Stimulated activated memory B cell treated with anti-CD40 and anti-IgM and Interleukin-4, amounts not matched to agents 10 μg/mL and 1 μg/mL and 100 μg/mL, for 72 hours (primary cell): ENCODE data around the gene C11orf91.
"Not testable (repeated sequence)": the region's sequence is repeated elsewhere in the genome, so short reads cannot be mapped to it uniquely, and the experiment has no call there.

Experiments used
- ATAC-seq: fragments of 150-1000 bp; cut with Tn5 transposase; 2 replicates; pipeline ENCODE4 v1.10.0; 2021
- H3K27ac Mint-ChIP-seq: one replicate; pipeline ENCODE4 v1.8.0; 2022; ENCODE audit warnings: mild to moderate bottlenecking, mixed read lengths
- H3K27me3 Mint-ChIP-seq: one replicate; pipeline ENCODE4 v1.8.0; 2022; ENCODE audit warnings: mixed read lengths
- H3K36me3 Mint-ChIP-seq: one replicate; pipeline ENCODE4 v1.8.0; 2022; ENCODE audit warnings: mixed read lengths
- H3K4me1 Mint-ChIP-seq: one replicate; pipeline ENCODE4 v1.8.0; 2022; ENCODE audit warnings: mixed read lengths
- H3K4me3 Mint-ChIP-seq: one replicate; pipeline ENCODE4 v1.8.0; 2022; ENCODE audit warnings: mild to moderate bottlenecking, moderate library complexity, mixed read lengths
- H3K9me3 Mint-ChIP-seq: one replicate; pipeline ENCODE4 v1.8.0; 2022; ENCODE audit warnings: mixed read lengths

Gene C11orf91

DNA sequence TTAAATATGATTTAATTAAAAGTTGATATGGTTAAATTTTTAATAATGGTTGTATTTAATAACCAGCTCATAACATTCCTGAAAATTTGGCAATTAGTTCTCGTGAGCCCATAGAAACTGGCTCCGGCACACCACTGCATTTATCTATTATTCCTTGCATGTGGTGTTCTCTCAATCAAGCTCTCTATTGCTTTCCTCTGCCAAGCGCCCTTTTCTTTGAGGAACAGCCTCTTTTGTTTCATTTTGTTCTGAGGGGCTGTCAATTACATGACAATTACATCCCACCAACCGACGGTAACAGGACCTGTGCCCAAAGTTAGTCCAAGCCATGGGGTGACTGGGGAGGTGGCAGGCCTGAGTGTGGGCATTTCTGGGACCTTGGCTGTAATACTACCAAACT lies 8.1 kb downstream of the C11orf91 start:
- H3K4me1 Mint-ChIP-seq, result peaks cover 11% of the 10 kb centered on the region
- no peaks in the 10 kb centered on the region for H3K9me3 Mint-ChIP-seq
- no peak for ATAC-seq
- no peaks in the 10 kb centered on the region for H3K36me3 Mint-ChIP-seq
- H3K27me3 Mint-ChIP-seq, result peaks cover 12% of the 10 kb centered on the region
- H3K27ac Mint-ChIP-seq, result no peak overlapping the region
- H3K4me3 Mint-ChIP-seq, result no peak overlapping the region

DNA sequence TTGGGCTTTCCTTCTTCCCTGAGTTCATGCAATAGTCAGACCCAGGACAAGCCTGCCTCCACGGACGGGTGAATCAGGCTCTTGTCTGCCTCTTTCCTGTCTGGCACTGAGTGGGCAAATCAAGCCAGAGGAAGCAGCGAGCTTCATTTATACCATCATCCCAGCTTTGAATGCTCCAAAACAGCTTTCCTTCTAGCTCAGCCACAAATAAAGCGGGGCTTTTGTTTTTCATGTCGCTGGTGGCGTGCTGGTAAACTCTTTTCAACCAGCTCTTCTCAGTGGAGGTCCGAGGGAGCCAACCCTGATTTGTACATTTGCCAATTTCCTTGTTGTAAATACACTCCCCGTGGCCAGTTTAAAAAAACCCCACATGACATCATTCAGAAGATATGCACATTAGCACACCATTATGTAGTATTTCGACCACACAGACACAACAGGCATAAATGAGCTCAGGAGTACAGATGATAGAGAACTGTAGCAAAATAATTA lies 8.6 kb downstream of the C11orf91 start:
- H3K36me3 Mint-ChIP-seq, result no peaks in the 10 kb centered on the region
- no peak for ATAC-seq
- H3K4me1 Mint-ChIP-seq, result peaks cover 10% of the 10 kb centered on the region
- no peak overlapping the region for H3K4me3 Mint-ChIP-seq
- H3K27me3 Mint-ChIP-seq, result peaks cover 12% of the 10 kb centered on the region
- H3K27ac Mint-ChIP-seq, result no peak overlapping the region
- H3K9me3 Mint-ChIP-seq, result no peaks in the 10 kb centered on the region

DNA sequence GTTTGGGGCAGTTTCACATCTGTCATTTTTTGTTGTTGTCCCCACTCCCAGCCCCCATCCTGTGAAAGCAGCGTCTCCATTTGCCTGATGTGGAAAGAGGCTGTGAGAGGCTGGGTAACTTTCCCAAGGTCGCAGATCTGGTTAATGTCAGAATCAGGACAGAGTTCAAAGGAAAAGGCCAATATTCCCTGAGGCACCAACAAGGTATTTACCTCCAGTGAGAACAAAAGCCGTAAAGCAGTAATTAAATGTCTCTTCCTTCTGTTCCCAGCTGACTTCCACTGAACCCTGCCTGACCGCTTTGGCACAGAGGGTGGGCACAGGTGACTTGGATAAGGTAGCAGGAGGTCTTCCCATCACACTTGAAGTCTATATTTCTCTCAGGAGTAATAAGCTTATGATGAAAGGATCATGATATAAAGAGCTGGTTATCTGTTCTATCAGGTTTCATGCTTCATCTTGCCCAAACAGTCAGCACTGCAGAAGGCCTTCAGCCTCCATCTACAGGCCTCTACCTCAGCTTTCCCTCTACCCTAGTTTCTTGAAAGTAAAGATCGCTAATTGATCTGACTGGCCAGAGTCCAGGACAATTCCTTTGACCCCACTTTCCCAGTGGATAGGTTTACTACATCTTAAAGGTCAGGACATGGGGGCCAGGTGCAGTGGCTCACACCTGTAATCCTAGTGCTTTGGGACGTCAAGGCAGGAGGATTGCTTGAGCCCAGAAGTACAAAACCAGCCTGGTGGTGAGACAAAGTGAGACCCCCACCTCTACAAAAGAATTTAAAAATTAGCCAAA lies 9.4 kb downstream of the C11orf91 start:
- H3K27me3 Mint-ChIP-seq, result peaks cover 12% of the 10 kb centered on the region
- H3K9me3 Mint-ChIP-seq, result no peaks in the 10 kb centered on the region
- H3K4me1 Mint-ChIP-seq, result peaks cover 2% of the 10 kb centered on the region
- no peak overlapping the region for H3K27ac Mint-ChIP-seq
- no peak for ATAC-seq
- H3K4me3 Mint-ChIP-seq, result no peak overlapping the region
- H3K36me3 Mint-ChIP-seq, result no peaks in the 10 kb centered on the region

DNA sequence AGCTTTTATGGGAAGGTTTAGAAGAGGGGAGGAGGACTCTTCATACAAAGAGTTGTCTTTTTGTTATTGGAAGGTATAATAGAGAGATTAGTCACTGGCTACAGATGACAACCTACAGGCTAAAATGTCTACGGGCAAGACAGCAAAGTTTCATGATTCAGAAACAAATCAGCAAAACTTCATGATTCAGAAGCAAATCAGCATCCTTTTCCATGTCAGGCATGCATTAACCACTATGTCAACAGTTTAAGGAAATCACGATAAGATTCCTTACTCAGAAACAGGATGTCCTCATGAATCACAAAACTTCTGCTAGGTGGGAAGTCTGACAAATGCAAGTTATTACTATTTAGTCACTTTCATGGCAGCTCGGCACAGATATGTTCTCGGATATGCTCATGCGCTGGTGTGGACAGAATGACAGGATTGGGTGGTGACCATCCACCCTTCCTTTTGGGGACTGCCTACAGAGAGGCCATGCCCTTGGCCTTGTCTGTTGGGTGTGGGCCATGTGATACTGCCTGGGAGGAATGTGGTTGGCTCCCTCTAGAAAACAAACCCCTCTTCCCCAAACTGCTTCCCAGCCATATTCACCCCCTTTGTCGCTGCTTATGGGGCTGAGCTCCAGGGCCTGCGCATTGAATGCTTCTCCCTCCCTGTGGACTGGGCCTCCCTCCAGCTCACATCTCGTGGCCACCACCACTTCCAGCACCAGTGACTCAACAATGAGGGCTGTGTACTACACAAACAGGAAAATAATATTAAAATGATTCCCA lies 10.1 kb downstream of the C11orf91 start:
- H3K27ac Mint-ChIP-seq, result no peak overlapping the region
- no peak overlapping the region for H3K4me3 Mint-ChIP-seq
- H3K36me3 Mint-ChIP-seq, result no peaks in the 10 kb centered on the region
- ATAC-seq, result no peak
- peaks cover 12% of the 10 kb centered on the region for H3K27me3 Mint-ChIP-seq
- no peaks in the 10 kb centered on the region for H3K4me1 Mint-ChIP-seq
- H3K9me3 Mint-ChIP-seq, result no peaks in the 10 kb centered on the region

DNA sequence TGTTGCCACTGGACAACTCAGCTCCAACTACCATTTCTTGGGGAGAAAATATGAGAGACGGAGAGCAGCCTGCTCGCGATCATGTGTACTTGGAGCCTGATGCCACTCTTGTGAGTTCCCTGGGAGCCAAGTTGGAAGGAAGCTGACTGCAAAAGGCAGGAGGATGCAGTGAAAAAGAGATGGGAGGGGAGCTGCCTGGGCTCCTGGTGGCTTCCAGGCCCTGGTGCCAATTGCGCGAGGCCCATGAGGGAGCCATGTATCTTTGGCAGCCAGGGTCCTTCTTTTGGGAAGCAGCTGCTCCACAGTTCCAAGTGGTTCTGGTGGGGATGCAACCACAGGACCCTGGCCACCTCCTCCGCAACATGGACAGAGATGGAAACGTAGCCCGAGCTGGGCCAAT lies 11.1 kb downstream of the C11orf91 start:
- no peaks in the 10 kb centered on the region for H3K4me1 Mint-ChIP-seq
- H3K27me3 Mint-ChIP-seq, result peaks cover 13% of the 10 kb centered on the region
- no peak overlapping the region for H3K4me3 Mint-ChIP-seq
- no peaks in the 10 kb centered on the region for H3K36me3 Mint-ChIP-seq
- no peak overlapping the region for H3K27ac Mint-ChIP-seq
- H3K9me3 Mint-ChIP-seq, result no peaks in the 10 kb centered on the region
- ATAC-seq, result no peak

DNA sequence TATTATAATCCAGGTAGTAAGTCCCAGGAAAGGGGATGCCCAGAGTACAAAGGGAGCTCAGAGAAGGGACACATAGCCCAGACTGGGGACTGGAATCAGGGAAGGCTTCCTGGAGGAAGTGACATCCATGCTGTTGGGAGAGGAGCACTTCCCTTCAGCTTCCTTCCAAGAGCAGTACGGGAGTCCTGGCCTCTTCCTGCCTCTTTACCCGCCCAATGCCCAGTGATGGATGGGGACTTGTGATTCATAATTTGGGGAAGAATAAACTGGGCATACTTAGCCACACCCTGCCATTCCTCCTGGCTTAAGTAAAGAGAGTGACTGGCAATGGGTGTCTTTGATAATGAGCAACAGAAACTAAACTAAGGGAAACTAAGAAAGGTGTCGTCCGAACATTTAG lies 11.5 kb downstream of the C11orf91 start:
- Mint-ChIP-seq H3K36me3 (no peaks in the 10 kb centered on the region), H3K4me1 (no peaks in the 10 kb centered on the region), H3K4me3 (no peak overlapping the region), H3K27me3 (peaks cover 17% of the 10 kb centered on the region), H3K27ac (no peak overlapping the region), H3K9me3 (no peaks in the 10 kb centered on the region)
- ATAC-seq, result no peak

DNA sequence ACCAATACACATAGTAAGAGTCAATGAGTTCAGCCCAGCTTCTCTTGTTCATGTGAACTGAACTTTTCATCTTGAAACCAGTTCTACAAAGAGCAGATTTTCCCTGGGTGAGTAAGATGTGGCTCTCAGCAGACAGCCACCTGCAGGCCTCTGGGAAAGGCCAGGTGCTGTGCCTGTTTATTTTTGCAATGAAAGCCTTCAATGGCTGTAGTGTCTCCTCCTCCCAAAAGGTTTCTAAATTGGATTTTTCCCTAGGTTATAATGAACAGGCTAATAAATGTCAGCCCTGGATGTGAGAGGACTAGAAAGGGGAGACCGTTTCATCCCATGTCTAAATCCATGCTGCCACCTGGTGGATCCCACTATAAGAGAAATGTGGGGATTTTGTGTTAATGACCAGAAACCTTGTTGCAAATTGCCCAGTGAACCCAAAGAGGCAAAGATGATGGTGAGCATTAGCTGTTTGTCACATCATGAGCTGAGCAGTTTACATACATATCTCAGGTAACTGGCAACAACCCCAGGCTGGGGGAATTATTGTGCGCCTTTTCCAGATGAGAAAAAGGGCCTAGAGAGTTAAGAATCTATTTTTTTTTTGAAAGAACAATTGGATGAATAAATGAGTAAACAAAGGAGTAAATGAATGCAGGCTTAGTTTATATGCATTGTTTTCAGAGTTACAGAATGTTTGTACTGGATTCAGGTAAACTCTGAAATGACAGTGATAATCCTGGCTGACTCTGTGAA lies 12.7 kb downstream of the C11orf91 start:
- Mint-ChIP-seq H3K36me3 (no peaks in the 10 kb centered on the region), H3K9me3 (no peaks in the 10 kb centered on the region), H3K27ac (no peak overlapping the region), H3K4me3 (no peak overlapping the region), H3K27me3 (peaks cover 19% of the 10 kb centered on the region), H3K4me1 (no peaks in the 10 kb centered on the region)
- ATAC-seq, result peak; percentile 69

DNA sequence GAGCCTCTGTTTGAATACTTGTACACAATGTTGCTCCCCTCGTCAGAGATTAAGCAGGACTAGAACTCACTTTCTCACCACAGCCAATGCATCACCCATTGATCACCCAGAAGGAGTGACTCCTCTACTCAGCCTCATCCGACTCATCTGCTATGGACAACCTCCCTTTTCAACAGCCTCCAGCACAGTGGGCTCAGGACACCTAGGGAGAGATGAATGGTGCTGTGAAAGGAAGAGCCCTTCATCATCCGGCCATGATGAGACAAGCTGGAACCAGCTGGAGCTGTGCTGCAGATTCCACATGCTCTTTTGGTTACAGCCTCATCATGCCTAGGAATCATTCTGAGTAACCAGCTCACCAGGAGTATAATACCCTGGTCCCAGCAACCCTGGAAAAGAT lies 15.5 kb downstream of the C11orf91 start:
- H3K27me3 Mint-ChIP-seq, result peaks cover 45% of the 10 kb centered on the region
- no peak overlapping the region for H3K4me3 Mint-ChIP-seq
- H3K9me3 Mint-ChIP-seq, result no peaks in the 10 kb centered on the region
- no peaks in the 10 kb centered on the region for H3K36me3 Mint-ChIP-seq
- ATAC-seq, result no peak
- no peak overlapping the region for H3K27ac Mint-ChIP-seq
- no peaks in the 10 kb centered on the region for H3K4me1 Mint-ChIP-seq

DNA sequence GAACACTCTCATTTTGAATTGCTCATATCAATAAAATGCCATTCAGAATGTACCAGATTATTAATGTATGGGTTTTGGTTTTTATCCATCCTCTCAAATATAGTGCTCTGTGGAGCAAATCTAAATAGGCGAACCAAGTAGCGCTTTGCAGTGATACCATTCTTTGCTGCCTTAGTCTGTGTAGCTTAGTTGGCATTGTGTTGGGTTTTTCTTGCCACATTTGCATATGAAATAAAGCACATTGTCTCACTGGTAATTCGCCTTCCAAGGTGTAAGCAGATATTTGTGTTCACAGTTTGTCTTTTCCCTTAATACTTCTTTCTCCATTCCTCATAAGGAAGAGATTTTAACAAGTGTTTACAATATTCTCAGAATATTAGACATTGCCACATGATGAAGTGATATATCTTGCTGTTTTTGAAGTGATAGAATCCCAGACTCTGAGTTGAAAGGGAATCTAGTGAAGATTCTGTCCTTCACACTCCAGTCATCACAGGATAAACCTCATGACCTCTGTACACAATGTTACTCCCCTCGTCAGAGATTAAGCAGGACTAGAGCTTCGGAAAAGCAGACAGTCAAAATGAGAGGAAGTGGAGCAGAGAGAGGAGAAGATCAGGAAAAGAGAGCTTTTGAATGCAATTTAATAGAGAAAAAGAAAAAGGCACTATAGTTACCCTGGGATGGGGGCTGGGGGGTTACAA lies 16.5 kb downstream of the C11orf91 start:
- peaks cover 55% of the 10 kb centered on the region for H3K27me3 Mint-ChIP-seq
- no peaks in the 10 kb centered on the region for H3K4me1 Mint-ChIP-seq
- no peaks in the 10 kb centered on the region for H3K36me3 Mint-ChIP-seq
- no peaks in the 10 kb centered on the region for H3K9me3 Mint-ChIP-seq
- ATAC-seq, result no peak
- no peak overlapping the region for H3K4me3 Mint-ChIP-seq
- H3K27ac Mint-ChIP-seq, result no peak overlapping the region

DNA sequence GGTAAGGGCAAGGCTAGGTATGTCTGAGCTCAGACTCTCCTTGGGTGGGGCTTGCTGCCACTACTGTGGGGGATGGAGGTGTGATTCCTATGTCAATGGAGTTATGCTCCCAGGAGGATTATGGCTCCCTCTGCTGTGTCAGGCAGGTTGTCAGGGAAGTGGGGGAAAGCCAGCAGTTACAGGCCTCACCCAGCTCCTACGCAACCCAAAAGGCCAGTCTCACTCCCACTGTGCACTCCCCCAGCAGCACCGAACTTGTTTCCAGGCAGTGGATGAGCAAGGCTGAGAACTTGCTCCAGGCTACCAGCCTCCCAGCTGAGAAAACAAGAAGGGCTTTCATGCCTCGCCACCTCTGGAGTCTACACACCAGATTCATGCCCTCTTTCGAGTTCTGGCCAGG lies 18.2 kb downstream of the C11orf91 start:
- Mint-ChIP-seq H3K9me3 (peaks cover 9% of the 10 kb centered on the region), H3K27me3 (peaks cover 56% of the 10 kb centered on the region), H3K4me1 (no peaks in the 10 kb centered on the region), H3K36me3 (no peaks in the 10 kb centered on the region), H3K27ac (no peak overlapping the region), H3K4me3 (no peak overlapping the region)
- ATAC-seq, result no peak

DNA sequence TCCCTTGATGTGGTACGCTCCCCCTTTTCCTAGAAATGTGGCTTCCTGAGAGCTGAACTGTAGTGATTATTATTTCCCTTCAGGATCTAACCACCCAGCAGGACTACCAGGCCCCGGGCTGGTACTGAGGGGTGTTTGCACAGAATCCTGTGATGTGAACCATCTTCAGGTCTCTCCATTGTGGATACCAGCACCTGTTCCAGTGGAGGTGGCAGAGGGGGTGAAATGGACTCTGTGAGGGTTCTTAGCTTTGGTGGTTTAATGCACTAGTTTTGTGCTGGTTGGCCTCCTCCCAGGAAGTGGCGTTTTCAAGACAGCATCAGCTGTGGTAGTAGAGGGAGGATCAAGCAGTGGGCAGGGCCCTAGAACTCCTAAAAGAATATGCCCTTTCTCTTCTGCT lies 18.6 kb downstream of the C11orf91 start:
- no peak overlapping the region for H3K27ac Mint-ChIP-seq
- no peaks in the 10 kb centered on the region for H3K4me1 Mint-ChIP-seq
- ATAC-seq, result no peak
- no peaks in the 10 kb centered on the region for H3K36me3 Mint-ChIP-seq
- peaks cover 12% of the 10 kb centered on the region for H3K9me3 Mint-ChIP-seq
- H3K27me3 Mint-ChIP-seq, result peaks cover 56% of the 10 kb centered on the region
- H3K4me3 Mint-ChIP-seq, result no peak overlapping the region

DNA sequence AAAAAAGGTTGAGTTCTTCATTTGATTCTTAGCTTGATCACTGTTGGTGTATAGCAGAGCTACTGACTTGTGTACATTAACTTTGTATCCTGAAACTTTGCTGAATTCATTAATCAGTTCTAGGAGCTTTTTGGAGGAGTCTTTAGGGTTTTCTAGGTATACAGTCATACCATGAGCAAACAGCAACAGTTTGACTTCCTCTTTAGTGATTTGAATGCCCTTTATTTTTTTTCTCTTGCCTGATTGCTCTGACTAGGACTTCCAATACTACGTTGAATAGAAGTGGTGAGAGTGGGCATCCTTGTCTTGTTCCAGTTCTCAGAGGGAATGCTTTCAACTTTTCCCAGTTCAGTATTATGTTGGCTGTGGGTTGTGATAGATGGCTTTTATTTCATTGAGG lies 22.0 kb downstream of the C11orf91 start:
- H3K9me3 Mint-ChIP-seq, result peaks cover 12% of the 10 kb centered on the region
- not testable (repeated sequence) for H3K36me3 Mint-ChIP-seq

DNA sequence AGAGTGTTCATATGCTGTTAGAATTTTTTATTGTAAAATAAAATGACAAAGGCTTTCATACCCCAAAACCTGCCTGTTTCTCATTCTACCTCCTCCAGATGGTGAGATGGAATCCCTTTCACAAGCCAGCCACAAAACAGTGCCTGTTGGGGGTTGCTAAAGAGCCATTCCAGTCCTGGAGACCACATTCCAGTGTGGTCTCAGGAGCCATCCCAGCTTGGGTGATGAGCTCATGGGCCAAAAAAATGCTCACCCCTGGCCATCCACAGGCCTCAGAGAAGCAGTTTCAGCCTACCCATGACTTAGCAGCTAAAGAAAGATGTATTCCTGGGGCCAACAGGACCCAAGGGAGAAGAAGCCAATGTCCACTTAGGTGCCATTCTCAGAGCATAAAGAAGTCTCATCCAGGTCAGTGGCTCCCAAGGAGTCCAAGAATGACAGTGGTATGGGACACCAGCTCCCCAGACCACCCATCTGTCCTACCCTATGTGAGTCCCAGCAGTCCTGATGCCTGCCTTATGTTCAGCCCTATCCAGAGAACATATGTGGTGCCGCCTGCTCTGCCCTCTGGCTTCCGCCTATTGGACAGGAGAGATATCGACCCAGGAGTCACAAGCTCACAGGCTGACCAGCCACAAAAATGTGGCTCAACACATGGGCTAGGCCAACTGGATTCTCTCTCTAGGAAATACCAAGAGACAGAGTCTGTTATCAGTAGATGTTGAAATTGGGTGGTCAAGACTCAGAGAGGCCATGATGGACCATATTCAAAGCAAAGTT lies 26.4 kb downstream of the C11orf91 start:
- no peak overlapping the region for H3K4me3 Mint-ChIP-seq
- H3K9me3 Mint-ChIP-seq, result peaks cover 12% of the 10 kb centered on the region
- peaks cover 7% of the 10 kb centered on the region for H3K4me1 Mint-ChIP-seq
- H3K27me3 Mint-ChIP-seq, result peaks cover 26% of the 10 kb centered on the region
- H3K27ac Mint-ChIP-seq, result no peak overlapping the region
- no peaks in the 10 kb centered on the region for H3K36me3 Mint-ChIP-seq
- no peak for ATAC-seq

More for the DNA sequence above, 22.0 kb downstream of the C11orf91 start:
- H3K27ac Mint-ChIP-seq, H3K4me1 Mint-ChIP-seq, H3K4me3 Mint-ChIP-seq, ATAC-seq: not testable (repeated sequence)
- peaks cover 52% of the 10 kb centered on the region for H3K27me3 Mint-ChIP-seq

DNA sequence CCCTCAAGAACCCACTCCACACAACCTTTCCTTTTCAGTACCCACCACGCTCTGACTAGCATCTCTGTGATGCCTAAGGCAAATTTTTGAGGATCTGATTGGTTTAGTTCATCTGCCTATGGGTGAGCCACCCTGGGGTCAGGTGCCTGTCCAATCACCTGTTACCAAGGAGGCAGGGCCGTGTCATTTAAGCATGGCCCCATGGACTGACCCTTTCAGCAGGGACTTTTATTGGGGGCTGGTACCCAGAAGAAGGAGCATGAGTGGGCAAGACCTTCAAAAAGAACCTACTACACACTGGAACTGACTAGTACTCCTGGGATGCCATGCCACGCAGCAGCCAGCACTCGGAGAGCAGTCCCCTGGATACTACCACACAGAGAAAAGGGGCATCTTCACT lies 28.4 kb downstream of the C11orf91 start:
- Mint-ChIP-seq H3K4me3 (no peak overlapping the region), H3K27me3 (peaks cover 40% of the 10 kb centered on the region), H3K36me3 (no peaks in the 10 kb centered on the region), H3K4me1 (peaks cover 7% of the 10 kb centered on the region), H3K27ac (no peak overlapping the region), H3K9me3 (peaks cover 1% of the 10 kb centered on the region)
- no peak for ATAC-seq
